ENCODE measurements around the gene SETBP1. TPM values are rescaled to one million over a fixed set of nuclear protein-coding genes. Genes with fewer than 3 reads are reported as not detected.

Gene SETBP1
- total RNA-seq, 1 donor from 2014 or later: 83.3 TPM

DNA sequence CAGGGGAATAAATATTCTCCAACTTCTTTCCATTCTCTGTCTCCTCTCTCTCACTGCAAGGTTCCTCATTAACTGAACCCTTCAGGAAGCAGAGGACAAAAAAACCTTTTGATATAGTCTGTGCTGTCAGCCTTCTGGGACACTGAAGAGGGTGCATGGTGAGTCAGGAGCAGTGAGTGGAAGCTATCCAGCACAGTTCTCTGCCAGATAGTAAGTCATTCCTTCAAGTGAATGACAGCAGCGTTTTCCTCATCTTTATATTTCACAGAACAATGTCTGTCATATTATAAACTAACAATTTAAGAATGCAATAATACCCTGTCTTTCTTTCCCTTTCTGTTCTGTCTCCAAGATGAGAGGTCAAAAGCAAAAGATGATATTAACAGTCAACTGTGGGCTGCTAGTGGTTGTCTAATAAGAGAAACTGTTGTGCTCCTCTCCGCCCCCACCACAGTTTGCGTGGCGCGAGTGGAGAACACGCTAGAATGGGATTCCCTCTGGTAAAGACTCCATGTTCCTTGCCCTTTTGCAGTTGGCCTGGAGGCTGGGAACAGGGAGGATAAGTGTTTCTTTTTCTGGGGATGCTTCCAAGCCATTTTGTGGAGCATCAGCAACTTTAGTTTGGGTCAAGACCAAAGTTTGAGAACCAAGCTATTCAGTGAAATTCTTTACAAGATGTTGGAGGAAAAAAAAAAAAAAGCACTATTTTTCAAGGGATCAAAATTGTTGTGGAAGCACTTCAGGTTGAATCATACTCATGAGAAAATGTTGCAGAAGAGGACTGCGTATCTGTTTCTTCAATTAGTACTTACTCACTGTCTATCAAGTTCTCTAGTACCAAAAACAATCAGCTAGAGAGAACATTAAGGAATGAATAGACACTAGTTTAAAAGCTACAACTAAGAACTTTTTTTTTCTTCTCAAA is 430.2 kb downstream of the SETBP1 start:
- TF ChIP-seq, protein P1, sequence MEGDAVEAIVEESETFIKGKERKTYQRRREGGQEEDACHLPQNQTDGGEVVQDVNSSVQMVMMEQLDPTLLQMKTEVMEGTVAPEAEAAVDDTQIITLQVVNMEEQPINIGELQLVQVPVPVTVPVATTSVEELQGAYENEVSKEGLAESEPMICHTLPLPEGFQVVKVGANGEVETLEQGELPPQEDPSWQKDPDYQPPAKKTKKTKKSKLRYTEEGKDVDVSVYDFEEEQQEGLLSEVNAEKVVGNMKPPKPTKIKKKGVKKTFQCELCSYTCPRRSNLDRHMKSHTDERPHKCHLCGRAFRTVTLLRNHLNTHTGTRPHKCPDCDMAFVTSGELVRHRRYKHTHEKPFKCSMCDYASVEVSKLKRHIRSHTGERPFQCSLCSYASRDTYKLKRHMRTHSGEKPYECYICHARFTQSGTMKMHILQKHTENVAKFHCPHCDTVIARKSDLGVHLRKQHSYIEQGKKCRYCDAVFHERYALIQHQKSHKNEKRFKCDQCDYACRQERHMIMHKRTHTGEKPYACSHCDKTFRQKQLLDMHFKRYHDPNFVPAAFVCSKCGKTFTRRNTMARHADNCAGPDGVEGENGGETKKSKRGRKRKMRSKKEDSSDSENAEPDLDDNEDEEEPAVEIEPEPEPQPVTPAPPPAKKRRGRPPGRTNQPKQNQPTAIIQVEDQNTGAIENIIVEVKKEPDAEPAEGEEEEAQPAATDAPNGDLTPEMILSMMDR (IDR thresholded peaks at IDR 0.05; ENCODE audit: partially characterized antibody, unreplicated experiment): no peak
- Mint-ChIP-seq H3K4me1 (ENCODE audit: low read depth, unreplicated experiment) (no peaks in the 10 kb centered on the region), H3K4me3 (ENCODE audit: unreplicated experiment) (no peak overlapping the region), H3K9me3 (ENCODE audit: unreplicated experiment) (no peaks in the 10 kb centered on the region), H3K36me3 (ENCODE audit: unreplicated experiment) (no peaks in the 10 kb centered on the region), H3K27ac (ENCODE audit: unreplicated experiment) (no peak overlapping the region), H3K27me3 (ENCODE audit: unreplicated experiment) (no peaks in the 10 kb centered on the region)
- no peak for DNase-seq

DNA sequence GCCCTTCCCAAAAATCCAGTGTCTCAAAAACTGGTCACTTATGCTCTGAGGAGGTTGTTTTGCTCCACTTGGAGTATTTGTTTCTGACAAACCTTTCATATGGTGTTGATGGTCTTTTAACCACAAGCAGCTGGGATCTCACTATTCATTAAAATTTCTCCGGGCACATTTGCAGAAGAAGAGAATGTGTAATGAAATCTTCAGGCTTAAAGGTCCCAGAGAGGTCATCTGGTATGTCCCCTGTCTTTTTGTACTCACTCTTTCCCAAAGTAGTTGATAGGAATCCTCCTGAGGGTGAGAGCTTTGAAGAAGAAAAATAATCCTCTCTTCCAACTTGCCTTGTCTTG is 430.8 kb downstream of the SETBP1 start:
- Mint-ChIP-seq H3K4me3 (ENCODE audit: unreplicated experiment) (no peak overlapping the region), H3K4me1 (ENCODE audit: low read depth, unreplicated experiment) (no peaks in the 10 kb centered on the region), H3K27ac (ENCODE audit: unreplicated experiment) (no peak overlapping the region), H3K36me3 (ENCODE audit: unreplicated experiment) (no peaks in the 10 kb centered on the region), H3K27me3 (ENCODE audit: unreplicated experiment) (no peaks in the 10 kb centered on the region), H3K9me3 (ENCODE audit: unreplicated experiment) (no peaks in the 10 kb centered on the region)
- DNase-seq: no peak
- TF ChIP-seq, protein P1 (IDR thresholded peaks at IDR 0.05; ENCODE audit: partially characterized antibody, unreplicated experiment): no peak

DNA sequence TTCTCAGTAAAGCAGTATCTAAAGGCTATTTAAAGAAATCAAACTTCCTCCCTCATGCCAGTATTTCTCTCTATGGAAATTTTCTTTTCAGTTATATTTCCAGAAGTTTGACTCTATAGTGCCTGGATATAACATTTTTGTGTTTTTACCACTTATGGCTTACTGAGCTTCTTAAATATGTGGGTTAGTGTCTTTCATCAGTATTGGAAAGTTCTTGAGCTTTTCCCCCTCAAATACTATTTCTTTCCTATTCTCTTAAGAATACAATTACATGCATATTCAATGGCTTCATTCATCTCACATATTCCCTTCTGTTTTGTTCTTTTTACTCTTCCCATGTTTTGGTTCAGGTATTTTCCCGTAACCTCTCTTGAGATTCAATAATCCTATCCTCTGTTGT is 432.0 kb downstream of the SETBP1 start:
- H3K36me3 Mint-ChIP-seq (ENCODE audit: unreplicated experiment): no peaks in the 10 kb centered on the region
- TF ChIP-seq, protein P1 (IDR thresholded peaks at IDR 0.05; ENCODE audit: partially characterized antibody, unreplicated experiment): no peak
- no peak overlapping the region for H3K4me3 Mint-ChIP-seq (ENCODE audit: unreplicated experiment)
- no peaks in the 10 kb centered on the region for H3K27me3 Mint-ChIP-seq (ENCODE audit: unreplicated experiment)
- H3K27ac Mint-ChIP-seq (ENCODE audit: unreplicated experiment): no peak overlapping the region
- no peaks in the 10 kb centered on the region for H3K4me1 Mint-ChIP-seq (ENCODE audit: low read depth, unreplicated experiment)
- H3K9me3 Mint-ChIP-seq (ENCODE audit: unreplicated experiment): no peaks in the 10 kb centered on the region
- no peak for DNase-seq

DNA sequence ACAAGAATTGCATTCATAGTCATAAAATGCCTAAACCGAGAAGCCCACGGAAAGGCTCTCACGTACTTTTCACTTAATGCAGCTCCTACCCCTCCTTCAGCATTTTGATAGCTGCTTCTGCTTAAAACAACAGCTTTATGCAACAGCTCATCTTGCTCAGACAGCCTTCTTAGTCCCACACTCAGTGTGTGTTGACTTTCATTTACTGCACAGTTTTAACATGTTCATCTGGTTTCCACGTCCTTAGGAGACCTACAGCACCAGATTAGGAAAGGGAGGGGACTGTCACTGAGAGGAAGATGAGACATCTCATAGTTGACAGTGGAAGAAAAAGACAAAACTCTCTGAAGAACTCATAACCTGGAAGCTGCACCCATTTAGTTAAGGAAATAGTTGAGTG is 435.4 kb downstream of the SETBP1 start:
- peaks cover 2% of the 10 kb centered on the region for H3K9me3 Mint-ChIP-seq (ENCODE audit: unreplicated experiment)
- H3K4me1 Mint-ChIP-seq (ENCODE audit: low read depth, unreplicated experiment): peaks cover 7% of the 10 kb centered on the region
- TF ChIP-seq, protein P1 (IDR thresholded peaks at IDR 0.05; ENCODE audit: partially characterized antibody, unreplicated experiment): no peak
- no peak for DNase-seq
- no peak overlapping the region for H3K4me3 Mint-ChIP-seq (ENCODE audit: unreplicated experiment)
- H3K27me3 Mint-ChIP-seq (ENCODE audit: unreplicated experiment): no peaks in the 10 kb centered on the region
- no peaks in the 10 kb centered on the region for H3K36me3 Mint-ChIP-seq (ENCODE audit: unreplicated experiment)
- H3K27ac Mint-ChIP-seq (ENCODE audit: unreplicated experiment): no peak overlapping the region

Small RNA genes lying within 50 kb of the gene (microRNA-seq; reads per million reads assigned to microRNA genes)
- not detected for gene MIR4319 (ENCODE audit: unreplicated experiment)

All from glutamatergic neuron (in vitro differentiated cells).